Karpas-422 (cell line): ENCODE data around the gene GOLGA8J. TPM values are rescaled to one million over a fixed set of nuclear protein-coding genes. Genes with fewer than 3 reads are reported as not detected.
"Not testable (repeated sequence)": the region's sequence is repeated elsewhere in the genome, so short reads cannot be mapped to it uniquely, and the experiment has no call there.

Source experiments
- DNase-seq: peaks from one replicate; pipeline ENCODE4 v3.0.0-alpha.2; 2015
- H2AFZ ChIP-seq: fragments of 200-600 bp; sonication (generic); 2 replicates; pipeline ENCODE4 v1.6.1; 2014; ENCODE audit warnings: antibody characterized with exemption, low read length, mixed read lengths
- H3K27ac ChIP-seq: fragments of 200-600 bp; sonication (generic); 2 replicates; pipeline ENCODE4 v1.5.1; 2014; ENCODE audit warnings: mild to moderate bottlenecking, low read length, moderate library complexity
- H3K27me3 ChIP-seq: fragments of 200-600 bp; sonication (generic); 2 replicates; pipeline ENCODE4 v1.6.1; 2014; ENCODE audit warnings: low read length, mixed read lengths
- H3K36me3 ChIP-seq: fragments of 200-600 bp; sonication (generic); 2 replicates; pipeline ENCODE4 v1.6.1; 2014; ENCODE audit warnings: low read length, mixed read lengths; ENCODE audit not compliant: insufficient read depth
- H3K4me1 ChIP-seq: fragments of 200-600 bp; sonication (generic); 2 replicates; pipeline ENCODE4 v1.6.1; 2014; ENCODE audit warnings: mild to moderate bottlenecking, low read length, mixed read lengths
- H3K4me2 ChIP-seq: fragments of 200-600 bp; sonication (generic); 2 replicates; pipeline ENCODE4 v1.6.1; 2014; ENCODE audit warnings: low read length, low read depth, mild to moderate bottlenecking; ENCODE audit not compliant: poor library complexity, severe bottlenecking
- H3K4me3 ChIP-seq: fragments of 200-600 bp; sonication (generic); 2 replicates; pipeline ENCODE4 v1.5.1; 2014; ENCODE audit warnings: mild to moderate bottlenecking, antibody characterized with exemption, low read length, mixed read lengths
- H3K79me2 ChIP-seq: fragments of 200-600 bp; sonication (generic); 2 replicates; pipeline ENCODE4 v1.6.1; 2014; ENCODE audit warnings: mild to moderate bottlenecking, low read length, mixed read lengths
- H3K9ac ChIP-seq: fragments of 200-600 bp; sonication (generic); 2 replicates; pipeline ENCODE4 v1.6.0; 2014; ENCODE audit warnings: low read length
- H3K9me2 ChIP-seq: fragments of 200-600 bp; sonication (generic), shearing (Covaris generic); replicated peaks from 2 replicates; pipeline ENCODE4 v1.6.0; 2014; ENCODE audit warnings: mild to moderate bottlenecking, low read length, moderate library complexity; ENCODE audit not compliant: insufficient read depth
- H3K9me3 ChIP-seq: fragments of 300-700, 200-600 bp; sonication (generic); 2 replicates; pipeline ENCODE4 v1.6.1; 2014; ENCODE audit warnings: low read length, mixed read lengths
- H4K20me1 ChIP-seq: fragments of 200-600 bp; sonication (generic); 2 replicates; pipeline ENCODE4 v1.6.1; 2014; ENCODE audit warnings: mild to moderate bottlenecking, antibody characterized with exemption, low read length, low read depth; ENCODE audit not compliant: insufficient read depth
- small RNA-seq: library from RNA; depleted of rRNA; stranded (forward); fragments of <200 nt; gene quantifications from one replicate; pipeline ENCODE3, GENCODE V24; 2014
- total RNA-seq: library from RNA; depleted of rRNA; stranded (reverse); fragments of >200 nt; shearing (Covaris generic); gene quantifications from 2 replicates; pipeline ENCODE4 v1.2.3, GENCODE V29; 2014; ENCODE audit warnings: low replicate concordance; rRNA removed

The GOLGA8J gene
- total RNA-seq, 1 experiment from 2014 or later = not detected

- not testable (repeated sequence) for H2AFZ ChIP-seq, H3K27me3 ChIP-seq, H3K4me1 ChIP-seq, H3K36me3 ChIP-seq, H3K9me3 ChIP-seq, H3K4me3 ChIP-seq, DNase-seq, H4K20me1 ChIP-seq, H3K27ac ChIP-seq, H3K4me2 ChIP-seq, H3K79me2 ChIP-seq, H3K9me2 ChIP-seq, H3K9ac ChIP-seq
These were observed 20.1 kb downstream of the GOLGA8J start for GRCh38 chr15:30102890-30103289.

- not testable (repeated sequence) for H2AFZ ChIP-seq, H3K4me3 ChIP-seq, DNase-seq
These were observed 21.3 kb downstream of the GOLGA8J start for GRCh38 chr15:30103941-30104507.

GRCh38 chr15:30110591-30110990 lies 27.8 kb downstream of the GOLGA8J start:
- H4K20me1 ChIP-seq, H3K79me2 ChIP-seq, H3K9me2 ChIP-seq, H3K36me3 ChIP-seq, H3K9me3 ChIP-seq, H3K9ac ChIP-seq, H3K4me1 ChIP-seq, H3K27me3 ChIP-seq, DNase-seq, H3K27ac ChIP-seq, H3K4me2 ChIP-seq, H3K4me3 ChIP-seq, H2AFZ ChIP-seq: not testable (repeated sequence)

More at GRCh38 chr15:30103941-30104507, 21.3 kb downstream of the GOLGA8J start:
- not testable (repeated sequence) for H3K4me2 ChIP-seq, H3K36me3 ChIP-seq, H3K9ac ChIP-seq, H3K27me3 ChIP-seq, H3K27ac ChIP-seq, H4K20me1 ChIP-seq, H3K4me1 ChIP-seq, H3K9me2 ChIP-seq, H3K9me3 ChIP-seq, H3K79me2 ChIP-seq

GRCh38 chr15:30130066-30130465 lies 47.3 kb downstream of the GOLGA8J start:
- not testable (repeated sequence) for H3K27me3 ChIP-seq, H2AFZ ChIP-seq, H3K36me3 ChIP-seq, H3K4me2 ChIP-seq, H3K79me2 ChIP-seq, H3K27ac ChIP-seq, H3K9ac ChIP-seq, H4K20me1 ChIP-seq, H3K4me1 ChIP-seq, H3K4me3 ChIP-seq, H3K9me3 ChIP-seq, H3K9me2 ChIP-seq
- DNase-seq = peak; percentile 35

GRCh38 chr15:30134751-30135150 lies 52.0 kb downstream of the GOLGA8J start, which contains the start of gene GOLGA8T:
Gene GOLGA8T (plus strand): TSS chr15:30135051. CDS start chr15:30135149, 98 bp downstream.
- H3K9me3 ChIP-seq, H3K79me2 ChIP-seq, H3K27me3 ChIP-seq, H3K9ac ChIP-seq, H3K36me3 ChIP-seq, H3K4me2 ChIP-seq, H3K9me2 ChIP-seq, H3K27ac ChIP-seq, H4K20me1 ChIP-seq, H2AFZ ChIP-seq, DNase-seq, H3K4me3 ChIP-seq, H3K4me1 ChIP-seq: not testable (repeated sequence)

Small RNAs within 50 kb of the gene (small RNA-seq; reads per million reads assigned to genes)
- gene RF00096 (0.36 reads per million), gene RN7SL673P (not detected)

Other genes starting within 250 kb of the GOLGA8J start
- not detected in 2 replicates for gene GOLGA8T, start 52.1 kb downstream of the GOLGA8J start, total RNA-seq